Adrenal gland (tissue), 12 donors: ENCODE measurements around the gene TMEM123. TPM values are rescaled to one million over a fixed set of nuclear protein-coding genes. Genes with fewer than 3 reads are reported as not detected.

Experiments used
- DNase-seq, 7 donors: peaks; one replicate each; pipeline ENCODE4 v3.0.0-alpha.2; 2019 to 2020
- H3K27ac ChIP-seq, 5 donors: fragments of 200-600 bp; sonication (generic) in 4 of 5; 1 replicate in 3 of 5; 2 replicates in 2 of 5; pipeline versions ENCODE4 v1.5.1 to v1.8.0; 2016 to 2020; ENCODE audit warnings: mild to moderate bottlenecking in 1 of 5
- H3K27me3 ChIP-seq: fragments of 200-600 bp; 2 replicates; pipeline ENCODE4 v1.8.0; 2021
- H3K36me3 ChIP-seq, 2 donors: fragments of 200-600 bp; replicated peaks in 1 of 2; 1 replicate in 1 of 2; 2 replicates in 1 of 2; pipeline versions ENCODE4 v1.5.1 to v1.8.0; 2018 to 2022
- H3K4me1 ChIP-seq, 2 donors: fragments of 200-600 bp; replicated peaks in 1 of 2; 1 replicate in 1 of 2; 2 replicates in 1 of 2; pipeline versions ENCODE4 v1.5.1 to v1.8.0; 2018 to 2021
- H3K4me3 ChIP-seq, 4 donors: fragments of 200-600 bp; sonication (generic) in 3 of 4; one replicate each; pipeline ENCODE4 v1.5.1; 2016 to 2018
- H3K9me3 ChIP-seq, 3 donors: fragments of 200-600 bp; sonication (generic) in 1 of 3; replicated peaks in 1 of 3; 1 replicate in 2 of 3; 2 replicates in 1 of 3; pipeline versions ENCODE4 v1.5.1 to v1.8.0; 2016 to 2021
- POLR2A ChIP-seq, 2 donors: fragments of 450-650 bp; IDR thresholded peaks; one replicate each; pipeline ENCODE4 v1.6.1; 2017; ENCODE audit warnings: antibody characterized with exemption in 2 of 2, mild to moderate bottlenecking in 2 of 2, moderate library complexity in 1 of 2
- whole genome bisulfite sequencing, 4 donors: extraction: QIAGEN DNeasy Blood & Tissue Kit in 2 of 4; methylation state at CpG; one replicate each; pipeline versions ENCODE4 v1.1.5 to v1.1.7; 2013 to 2017; 5-methylcytosine and 5-hydroxymethylcytosine counted together
- intact Hi-C, 2 donors: fragments of 100-400 bp; cut with DNase I; formaldehyde crosslinking; loops; one replicate each; pipeline versions ENCODE4 v1.14.1 to v1.15.0; 2022 to 2023
- polyA plus RNA-seq, 3 donors: library from polyadenylated mRNA; stranded (reverse); fragments of 200-250 nt in 2 of 3; fragments of 350-450 nt in 1 of 3; fragmentation: Illumina TruSeq in 1 of 3; extraction: RNeasy Lipid Tissue Mini Kit (QIAGEN cat#74804) in 1 of 3; gene quantifications; one replicate each; pipeline ENCODE4 v1.2.3, GENCODE V29; 2013 to 2014
- total RNA-seq, 9 donors: library from RNA; depleted of rRNA in 4 of 9; stranded (reverse); fragments of >200 nt in 4 of 9; fragments of 120-200 nt in 1 of 9; fragmentation: NEBNext Ultra II Directional in 1 of 9; extraction: Animal tissue kit (Norgen Biotek cat#: 25700) in 1 of 9; gene quantifications; one replicate each; pipeline versions ENCODE4 v1.1.0 to v1.2.4, GENCODE V29; 2013 to 2023
- TF ChIP-seq, protein P1 (sequence below), 6 experiments: fragments of 450-650 bp in 4 of 6; fragments of 200-600 bp in 2 of 6; sonication (generic) in 1 of 6; IDR thresholded peaks; 1 replicate in 5 of 6; 2 replicates in 1 of 6; pipeline versions ENCODE4 v1.5.1 to v1.8.0; 2016 to 2021; ENCODE audit warnings: antibody characterized with exemption in 6 of 6, mild to moderate bottlenecking in 2 of 6, moderate library complexity in 1 of 6
- donor health status: healthy with polysubstance abuse.
- donor health status: Bipolar disorder and iron deficiency.
- donor health status: DM: yes; HTN: yes; CAD: no.
- donor health status: DM: no; HTN: no; CAD: no.
- donor health status: DM: no; HTN: no; CAD: no.
- donor health status: DM: yes; HTN: yes; CAD: no.

Gene TMEM123
- total and polyA plus RNA-seq, 12 donors = 19.2 to 284 (median 117) TPM

- Histone ChIP-seq H3K36me3 (no peaks in the 10 kb centered on the region), H3K4me3 (no peak overlapping the region), H3K4me1 (peaks cover 0 to 12% of the 10 kb centered on the region in 2 donors), H3K9me3 (no peaks in the 10 kb centered on the region), H3K27me3 (no peaks in the 10 kb centered on the region), H3K27ac (no peak overlapping the region)
- TF ChIP-seq POLR2A (IDR thresholded peaks at IDR 0.05) = no peak
- TF ChIP-seq, protein P1, sequence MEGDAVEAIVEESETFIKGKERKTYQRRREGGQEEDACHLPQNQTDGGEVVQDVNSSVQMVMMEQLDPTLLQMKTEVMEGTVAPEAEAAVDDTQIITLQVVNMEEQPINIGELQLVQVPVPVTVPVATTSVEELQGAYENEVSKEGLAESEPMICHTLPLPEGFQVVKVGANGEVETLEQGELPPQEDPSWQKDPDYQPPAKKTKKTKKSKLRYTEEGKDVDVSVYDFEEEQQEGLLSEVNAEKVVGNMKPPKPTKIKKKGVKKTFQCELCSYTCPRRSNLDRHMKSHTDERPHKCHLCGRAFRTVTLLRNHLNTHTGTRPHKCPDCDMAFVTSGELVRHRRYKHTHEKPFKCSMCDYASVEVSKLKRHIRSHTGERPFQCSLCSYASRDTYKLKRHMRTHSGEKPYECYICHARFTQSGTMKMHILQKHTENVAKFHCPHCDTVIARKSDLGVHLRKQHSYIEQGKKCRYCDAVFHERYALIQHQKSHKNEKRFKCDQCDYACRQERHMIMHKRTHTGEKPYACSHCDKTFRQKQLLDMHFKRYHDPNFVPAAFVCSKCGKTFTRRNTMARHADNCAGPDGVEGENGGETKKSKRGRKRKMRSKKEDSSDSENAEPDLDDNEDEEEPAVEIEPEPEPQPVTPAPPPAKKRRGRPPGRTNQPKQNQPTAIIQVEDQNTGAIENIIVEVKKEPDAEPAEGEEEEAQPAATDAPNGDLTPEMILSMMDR (IDR thresholded peaks at IDR 0.05) = no peak
- 96 to 99% (median 98%) methylated on average over 2 of the region's 2 CpGs for WGBS, 4 donors
- DNase-seq = no peak
- intact Hi-C loops = no loop called here
These were observed 21.2 kb downstream of the TMEM123 start for GRCh38 chr11:102431404-102431803.

GRCh38 chr11:102430158-102430836 lies 22.3 kb downstream of the TMEM123 start:
- 62 to 70% (median 66%) methylated on average over 3 of the region's 3 CpGs for WGBS, 4 donors
- intact Hi-C loops = no loop called here
- H3K9me3 ChIP-seq = no peaks in the 10 kb centered on the region
- no peak overlapping the region for H3K27ac ChIP-seq
- no peaks in the 10 kb centered on the region for H3K27me3 ChIP-seq
- H3K4me3 ChIP-seq = no peak overlapping the region
- peaks cover 0 to 12% of the 10 kb centered on the region in 2 donors for H3K4me1 ChIP-seq
- DNase-seq = no peak
- TF ChIP-seq, protein P1 (IDR thresholded peaks at IDR 0.05) = no peak
- no peaks in the 10 kb centered on the region for H3K36me3 ChIP-seq

- H3K27ac ChIP-seq = no peak overlapping the region
- TF ChIP-seq, protein P1 (IDR thresholded peaks at IDR 0.05) = no peak
- no peak for TF ChIP-seq POLR2A (IDR thresholded peaks at IDR 0.05)
- H3K9me3 ChIP-seq = no peaks in the 10 kb centered on the region
- 81 to 90% (median 88%) methylated on average over 4 of the region's 4 CpGs for WGBS, 4 donors
- no peaks in the 10 kb centered on the region for H3K27me3 ChIP-seq
- no peaks in the 10 kb centered on the region for H3K36me3 ChIP-seq
- no peak for DNase-seq
- intact Hi-C loops = no loop called here
- H3K4me1 ChIP-seq = peaks cover 0 to 12% of the 10 kb centered on the region in 2 donors
- H3K4me3 ChIP-seq = no peak overlapping the region
These were observed 22.9 kb downstream of the TMEM123 start for GRCh38 chr11:102429691-102430090.

DNA sequence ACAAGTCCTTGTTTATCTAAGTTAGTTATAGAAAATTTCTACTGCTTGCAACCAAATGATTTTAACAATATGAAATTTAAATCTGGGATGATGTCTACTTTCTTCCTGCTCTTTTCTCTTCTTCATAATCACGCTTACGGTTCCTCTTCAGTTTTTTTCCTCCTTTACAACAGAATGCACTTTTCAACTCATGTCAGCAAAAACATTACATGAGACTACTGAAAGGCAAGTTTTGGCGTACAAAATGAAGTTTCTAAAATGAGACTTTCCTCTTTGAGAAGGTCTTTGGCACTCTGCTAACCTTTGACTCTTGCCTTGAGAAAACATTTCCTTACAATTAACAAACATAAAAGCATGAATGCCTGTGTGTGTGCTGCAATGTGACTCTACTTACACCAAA lies 23.3 kb downstream of the TMEM123 start:
- WGBS, 4 donors = 59 to 69% (median 63%) methylated on average over 3 of the region's 3 CpGs
- Histone ChIP-seq H3K4me1 (peaks cover 0 to 12% of the 10 kb centered on the region in 2 donors), H3K4me3 (no peak overlapping the region), H3K36me3 (no peaks in the 10 kb centered on the region), H3K27ac (no peak overlapping the region), H3K9me3 (no peaks in the 10 kb centered on the region), H3K27me3 (no peaks in the 10 kb centered on the region)
- intact Hi-C loops = no loop called here
- no peak for TF ChIP-seq POLR2A (IDR thresholded peaks at IDR 0.05)
- TF ChIP-seq, protein P1 (IDR thresholded peaks at IDR 0.05) = no peak
- no peak for DNase-seq
